ENCODE measurements around the gene C1orf159. TPM values are rescaled to one million over a fixed set of nuclear protein-coding genes. Genes with fewer than 3 reads are reported as not detected.
"Not testable (repeated sequence)": the region's sequence is repeated elsewhere in the genome, so short reads cannot be mapped to it uniquely, and the experiment has no call there.

C1orf159 gene
- total RNA-seq, 1 donor from 2014 or later, result 11.8 TPM

- Histone ChIP-seq H3K27me3 (peaks cover 5% of the 10 kb centered on the region), H3K4me3 (peak overlapping the region in 1 of 2 donors; percentile 15), H3K27ac (no peak overlapping the region), H3K4me1 (peaks cover 38% of the 10 kb centered on the region), H3K9me3 (no peaks in the 10 kb centered on the region), H3K36me3 (no peaks in the 10 kb centered on the region)
- intact Hi-C loops (cut with DNase I), result no loop called here
- DNase-seq (ENCODE audit: extremely low spot score in 2 of 2), result no peak
- no peak for TF ChIP-seq POLR2AphosphoS5 (IDR thresholded peaks at IDR 0.05; ENCODE audit: insufficient read depth in 1 of 2, low read depth in 1 of 2)
- TF ChIP-seq, protein P1, sequence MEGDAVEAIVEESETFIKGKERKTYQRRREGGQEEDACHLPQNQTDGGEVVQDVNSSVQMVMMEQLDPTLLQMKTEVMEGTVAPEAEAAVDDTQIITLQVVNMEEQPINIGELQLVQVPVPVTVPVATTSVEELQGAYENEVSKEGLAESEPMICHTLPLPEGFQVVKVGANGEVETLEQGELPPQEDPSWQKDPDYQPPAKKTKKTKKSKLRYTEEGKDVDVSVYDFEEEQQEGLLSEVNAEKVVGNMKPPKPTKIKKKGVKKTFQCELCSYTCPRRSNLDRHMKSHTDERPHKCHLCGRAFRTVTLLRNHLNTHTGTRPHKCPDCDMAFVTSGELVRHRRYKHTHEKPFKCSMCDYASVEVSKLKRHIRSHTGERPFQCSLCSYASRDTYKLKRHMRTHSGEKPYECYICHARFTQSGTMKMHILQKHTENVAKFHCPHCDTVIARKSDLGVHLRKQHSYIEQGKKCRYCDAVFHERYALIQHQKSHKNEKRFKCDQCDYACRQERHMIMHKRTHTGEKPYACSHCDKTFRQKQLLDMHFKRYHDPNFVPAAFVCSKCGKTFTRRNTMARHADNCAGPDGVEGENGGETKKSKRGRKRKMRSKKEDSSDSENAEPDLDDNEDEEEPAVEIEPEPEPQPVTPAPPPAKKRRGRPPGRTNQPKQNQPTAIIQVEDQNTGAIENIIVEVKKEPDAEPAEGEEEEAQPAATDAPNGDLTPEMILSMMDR (IDR thresholded peaks at IDR 0.05), result no peak
- no peak for TF ChIP-seq POLR2A (IDR thresholded peaks at IDR 0.05)
These were observed 49.2 kb downstream of the C1orf159 start for GRCh38 chr1:1066403-1067283.

- DNase-seq (ENCODE audit: extremely low spot score in 2 of 2); intact Hi-C loops (cut with DNase I); H3K4me3 ChIP-seq; H3K9me3 ChIP-seq; H3K27ac ChIP-seq; H3K27me3 ChIP-seq; H3K36me3 ChIP-seq: not testable (repeated sequence)
- peaks cover 38% of the 10 kb centered on the region for H3K4me1 ChIP-seq
These were observed 50.0 kb downstream of the C1orf159 start for GRCh38 chr1:1065940-1066304.

DNA sequence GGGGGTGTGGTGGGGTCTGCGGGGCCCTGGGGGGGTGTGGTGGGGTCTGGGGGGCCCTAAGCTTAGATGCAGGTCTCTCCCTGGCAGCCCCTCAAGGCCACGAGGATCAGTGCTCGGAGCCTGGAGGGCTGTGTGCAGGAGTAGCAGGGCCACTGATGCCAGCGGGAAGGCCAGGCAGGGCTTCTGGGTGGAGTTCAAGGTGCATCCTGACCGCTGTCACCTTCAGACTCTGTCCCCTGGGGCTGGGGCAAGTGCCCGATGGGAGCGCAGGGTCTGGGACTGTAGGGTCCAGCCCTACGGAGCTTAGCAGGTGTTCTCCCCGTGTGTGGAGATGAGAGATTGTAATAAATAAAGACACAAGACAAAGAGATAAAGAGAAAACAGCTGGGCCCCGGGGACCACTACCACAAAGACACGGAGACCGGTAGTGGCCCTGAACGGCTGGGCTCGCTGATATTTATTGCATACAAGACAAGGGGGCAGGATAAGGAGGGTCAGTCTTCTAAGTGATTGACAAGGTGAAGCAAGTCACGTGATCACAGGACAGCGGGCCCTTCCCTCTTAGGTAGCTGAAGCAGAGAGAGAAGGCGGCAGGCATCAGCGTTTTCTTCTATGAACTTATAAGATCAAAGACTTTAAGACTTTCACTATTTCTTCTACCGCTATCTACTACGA is 50.5 kb downstream of the C1orf159 start:
- no peaks in the 10 kb centered on the region for H3K36me3 ChIP-seq
- peaks cover 5% of the 10 kb centered on the region for H3K27me3 ChIP-seq
- H3K4me3 ChIP-seq, result no peak overlapping the region
- no peak overlapping the region for H3K27ac ChIP-seq
- no peak for DNase-seq (ENCODE audit: extremely low spot score in 2 of 2)
- no peaks in the 10 kb centered on the region for H3K9me3 ChIP-seq
- no peak for TF ChIP-seq POLR2A (IDR thresholded peaks at IDR 0.05)
- TF ChIP-seq, protein P1 (IDR thresholded peaks at IDR 0.05), result no peak
- no peak for TF ChIP-seq POLR2AphosphoS5 (IDR thresholded peaks at IDR 0.05; ENCODE audit: insufficient read depth in 1 of 2, low read depth in 1 of 2)
- intact Hi-C loops (cut with DNase I), result no loop called here
- H3K4me1 ChIP-seq, result peaks cover 38% of the 10 kb centered on the region

- Histone ChIP-seq H3K9me3 (no peaks in the 10 kb centered on the region), H3K36me3 (no peaks in the 10 kb centered on the region), H3K27me3 (peaks cover 5% of the 10 kb centered on the region), H3K4me1 (peaks cover 43% of the 10 kb centered on the region), H3K4me3 (no peak overlapping the region), H3K27ac (peak overlapping the region; percentile 20)
- TF ChIP-seq POLR2A (IDR thresholded peaks at IDR 0.05), result no peak
- TF ChIP-seq POLR2AphosphoS5 (IDR thresholded peaks at IDR 0.05; ENCODE audit: insufficient read depth in 1 of 2, low read depth in 1 of 2), result peak in 1 of 2 donors; percentile 34
- TF ChIP-seq, protein P1 (IDR thresholded peaks at IDR 0.05), result peak; percentile 66 to 86 (median 83)
- no peak for DNase-seq (ENCODE audit: extremely low spot score in 2 of 2)
- intact Hi-C loops (cut with DNase I), result no loop called here
These were observed 51.7 kb downstream of the C1orf159 start for GRCh38 chr1:1063945-1064831.

DNA sequence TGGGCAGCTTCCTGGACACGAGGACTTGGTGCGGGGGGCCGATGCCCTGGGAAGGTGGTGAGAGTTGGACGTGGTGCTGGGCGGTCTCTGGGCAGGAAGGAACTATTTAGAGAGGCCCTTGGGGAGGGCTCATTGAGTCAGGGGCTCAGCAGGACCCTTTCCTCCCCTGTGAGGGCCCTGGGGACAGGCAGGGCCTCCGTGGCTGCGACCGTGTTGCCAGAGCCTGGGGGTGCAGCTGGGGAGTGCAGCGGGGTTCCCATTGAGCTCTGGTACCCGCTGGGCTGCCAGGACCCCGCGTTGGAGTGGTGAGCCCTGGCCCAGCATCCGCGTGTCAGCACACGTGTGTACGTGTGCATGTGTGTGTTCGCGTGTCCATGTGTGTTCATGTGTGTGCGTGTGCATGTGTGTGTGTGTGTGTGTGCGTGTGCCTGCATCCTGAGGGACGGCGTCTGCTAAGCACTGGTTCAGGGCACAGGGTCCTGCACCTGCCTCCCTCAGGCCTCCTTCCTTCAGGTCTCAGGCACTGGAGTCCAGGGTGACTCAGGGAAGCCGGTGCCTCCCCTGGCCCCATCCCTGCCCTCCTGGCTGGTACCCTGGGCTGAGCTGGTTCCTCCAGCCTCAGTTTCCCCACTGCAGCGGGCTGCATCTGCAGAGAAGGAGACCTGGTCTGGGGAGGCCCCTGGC is 52.5 kb downstream of the C1orf159 start:
- Histone ChIP-seq H3K4me3 (no peak overlapping the region), H3K36me3 (no peaks in the 10 kb centered on the region), H3K9me3 (no peaks in the 10 kb centered on the region), H3K4me1 (peaks cover 43% of the 10 kb centered on the region), H3K27me3 (peaks cover 5% of the 10 kb centered on the region), H3K27ac (no peak overlapping the region)
- intact Hi-C loops (cut with DNase I), result no loop called here
- no peak for DNase-seq (ENCODE audit: extremely low spot score in 2 of 2)
- TF ChIP-seq, protein P1 (IDR thresholded peaks at IDR 0.05), result no peak
- TF ChIP-seq POLR2AphosphoS5 (IDR thresholded peaks at IDR 0.05; ENCODE audit: insufficient read depth in 1 of 2, low read depth in 1 of 2) (no peak), POLR2A (IDR thresholded peaks at IDR 0.05) (no peak)
